Stimulated activated CD4-positive, alpha-beta T cell treated with anti-CD3 and anti-CD28 coated beads, Interleukin-12 subunit alpha, Interleukin-12 subunit beta, amount 100 ng/mL, for 48 hours (primary cell): Measurements from ENCODE around the gene INTS1.
A peak's percentile ranks its signal among the peaks of the same experiment; 100 is the strongest.

Experiments
- DNase-seq, 3 donors: peaks; one replicate each; pipeline ENCODE4 v3.0.0-alpha.2; 2020; ENCODE audit warnings: low read depth in 2 of 3, low spot score in 1 of 3

Gene INTS1

DNA sequence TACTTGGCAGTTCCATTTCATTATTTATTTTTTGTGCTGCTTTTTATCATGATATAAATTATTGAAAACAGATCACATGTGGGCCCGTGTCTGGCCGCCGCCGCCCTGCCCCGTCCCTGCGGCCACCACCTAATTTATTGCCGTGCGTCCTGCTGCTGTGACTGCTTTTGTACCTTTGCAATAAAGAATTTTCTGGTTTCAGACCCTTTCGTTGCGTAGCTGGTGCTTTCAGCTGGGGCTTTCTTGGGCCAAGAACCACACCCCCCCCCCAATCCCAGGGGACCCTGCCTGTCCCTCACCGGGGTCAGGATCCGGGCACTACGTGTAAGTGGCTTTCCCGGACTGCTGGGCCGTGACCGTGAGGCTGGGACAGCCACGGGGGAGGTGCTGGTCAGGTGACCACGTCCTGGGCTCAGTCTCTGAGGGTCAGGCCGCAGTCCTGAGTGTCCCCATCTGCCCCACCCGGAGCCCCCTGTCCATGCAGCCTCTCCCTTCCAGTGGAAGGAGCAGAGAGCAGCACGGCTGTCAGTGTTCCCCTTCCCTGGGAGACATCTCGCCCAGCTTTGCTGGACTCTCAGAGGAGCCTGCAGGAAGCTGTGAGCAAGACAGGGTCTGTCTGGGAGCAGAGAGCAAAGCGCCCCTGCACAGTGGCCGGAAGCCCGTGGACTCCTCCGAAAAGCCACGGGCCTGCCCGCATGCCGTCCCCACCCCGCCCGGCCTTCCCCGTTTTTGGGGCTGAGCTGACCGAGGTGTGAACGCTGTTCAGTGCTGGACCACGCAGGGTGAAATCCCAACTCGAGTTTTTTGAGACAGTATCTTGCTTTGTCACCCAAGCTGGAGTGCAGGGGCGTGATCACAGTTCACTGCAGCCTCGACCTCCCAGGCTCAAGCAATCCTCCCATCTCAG, 38.9 kb upstream of the INTS1 start:
- DNase-seq, result no peak

DNA sequence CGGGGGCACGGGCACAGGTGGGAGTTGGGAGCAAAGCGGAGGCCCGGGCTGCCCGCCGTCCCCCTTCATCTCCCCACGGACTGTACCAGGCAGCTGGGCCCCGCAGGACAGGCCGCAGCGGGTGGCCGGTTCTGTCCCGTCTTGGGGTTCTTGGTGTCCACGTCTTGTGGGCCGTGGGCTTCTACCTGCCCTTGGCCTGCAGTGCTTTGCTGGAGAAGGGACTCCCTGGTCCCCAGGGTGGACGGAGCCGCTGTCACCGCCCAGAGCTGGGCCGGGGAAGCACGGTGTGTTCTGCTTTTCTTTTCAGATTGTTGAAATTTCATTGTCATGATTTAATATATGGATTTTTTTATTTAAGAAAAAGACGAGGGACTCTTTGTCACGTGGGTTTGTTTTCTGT, 38.1 kb upstream of the INTS1 start:
- DNase-seq, result no peak

DNA sequence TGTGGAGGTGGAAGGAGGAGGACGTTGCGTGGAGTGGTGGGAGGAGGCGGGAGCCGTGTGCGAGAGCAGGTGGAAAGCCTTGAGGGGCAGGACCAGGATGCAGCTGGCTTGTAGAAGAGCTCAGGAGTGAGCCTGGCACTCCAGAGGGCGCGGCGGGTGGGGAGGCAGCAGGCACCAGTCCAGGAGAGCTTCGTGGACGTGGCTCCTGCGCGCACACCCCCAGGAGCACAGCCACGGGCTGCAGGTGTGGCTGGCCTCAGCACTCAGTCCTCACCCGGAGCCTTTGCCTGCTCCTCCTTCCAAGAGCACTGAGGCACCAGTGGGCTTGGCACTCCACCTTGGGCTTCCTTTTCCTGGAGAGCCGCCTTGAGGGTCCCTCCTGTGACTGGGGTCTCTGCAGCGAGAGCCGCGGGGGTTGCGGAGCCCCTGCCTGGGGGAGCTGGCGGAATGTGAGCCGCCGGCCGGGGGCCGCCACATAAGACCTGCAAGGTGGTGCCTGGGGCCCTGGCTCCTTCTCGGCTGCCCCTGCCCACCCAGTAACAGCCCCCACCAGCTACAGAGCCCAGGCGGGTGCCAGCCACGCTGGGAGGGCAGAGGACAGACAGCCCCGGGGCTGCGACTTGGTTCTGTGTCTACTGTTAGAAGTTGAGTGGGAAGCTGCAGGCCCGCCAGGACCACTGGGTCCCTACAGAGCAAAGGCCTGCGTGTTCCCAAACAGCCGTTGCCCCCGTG, 37.4 kb upstream of the INTS1 start:
- DNase-seq, result no peak

DNA sequence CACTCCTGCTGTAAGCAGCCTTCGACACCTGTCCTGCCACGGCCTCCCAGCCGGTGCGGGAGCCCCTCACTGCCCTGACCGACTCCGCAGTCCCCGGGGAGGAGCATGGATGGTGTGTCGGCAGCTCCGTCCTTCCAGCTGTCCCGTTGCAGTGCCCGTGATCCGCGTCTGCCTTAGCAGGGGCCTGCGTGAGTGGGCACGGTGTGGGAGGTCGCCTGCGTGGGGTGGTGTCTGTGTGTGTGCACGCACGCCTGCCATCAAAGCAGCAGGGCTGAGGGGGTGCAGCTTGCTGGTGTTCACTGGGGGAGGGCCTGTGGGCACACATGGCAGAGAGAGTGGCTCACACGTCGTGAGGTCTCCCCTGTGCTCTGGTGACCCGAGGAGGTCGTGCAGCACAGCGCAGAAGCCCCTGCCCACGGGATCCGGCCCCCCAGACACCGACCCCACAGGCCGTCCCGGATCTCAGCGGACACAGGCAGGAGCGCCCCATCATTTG, 36.6 kb upstream of the INTS1 start:
- no peak for DNase-seq

DNA sequence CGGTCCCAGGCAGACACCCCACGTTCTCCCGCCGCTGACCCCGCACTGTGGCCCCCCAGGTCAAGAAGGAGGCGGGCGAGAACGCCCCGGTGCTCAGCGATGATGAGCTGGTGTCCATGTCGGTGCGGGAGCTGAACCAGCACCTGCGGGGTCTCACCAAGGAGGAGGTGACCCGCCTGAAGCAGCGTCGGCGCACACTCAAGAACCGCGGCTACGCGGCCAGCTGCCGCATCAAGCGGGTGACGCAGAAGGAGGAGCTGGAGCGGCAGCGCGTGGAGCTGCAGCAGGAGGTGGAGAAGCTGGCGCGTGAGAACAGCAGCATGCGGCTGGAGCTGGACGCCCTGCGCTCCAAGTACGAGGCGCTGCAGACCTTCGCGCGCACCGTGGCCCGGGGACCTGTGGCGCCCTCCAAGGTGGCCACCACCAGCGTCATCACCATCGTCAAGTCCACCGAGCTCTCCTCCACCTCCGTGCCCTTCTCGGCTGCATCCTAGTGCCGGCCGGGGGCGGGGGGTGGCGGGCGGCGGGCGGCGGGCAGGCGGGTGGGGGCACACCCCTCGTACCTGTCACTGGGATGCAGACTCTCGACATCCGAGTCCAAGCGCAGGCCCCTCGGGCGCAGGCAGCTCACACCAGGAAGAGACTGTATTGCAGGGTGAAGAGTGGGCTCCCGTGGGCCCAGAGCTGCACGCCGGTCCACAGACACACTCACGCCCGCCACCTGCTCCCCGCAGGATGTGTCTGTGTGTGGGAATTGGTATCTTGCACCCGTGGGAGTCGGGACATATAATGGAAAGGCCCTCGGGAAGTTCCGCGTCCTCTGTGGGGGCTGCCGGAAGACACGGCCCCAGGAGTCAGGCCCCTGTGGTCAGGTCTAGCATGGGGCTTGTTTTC, 35.9 kb upstream of the INTS1 start:
- DNase-seq, result no peak

DNA sequence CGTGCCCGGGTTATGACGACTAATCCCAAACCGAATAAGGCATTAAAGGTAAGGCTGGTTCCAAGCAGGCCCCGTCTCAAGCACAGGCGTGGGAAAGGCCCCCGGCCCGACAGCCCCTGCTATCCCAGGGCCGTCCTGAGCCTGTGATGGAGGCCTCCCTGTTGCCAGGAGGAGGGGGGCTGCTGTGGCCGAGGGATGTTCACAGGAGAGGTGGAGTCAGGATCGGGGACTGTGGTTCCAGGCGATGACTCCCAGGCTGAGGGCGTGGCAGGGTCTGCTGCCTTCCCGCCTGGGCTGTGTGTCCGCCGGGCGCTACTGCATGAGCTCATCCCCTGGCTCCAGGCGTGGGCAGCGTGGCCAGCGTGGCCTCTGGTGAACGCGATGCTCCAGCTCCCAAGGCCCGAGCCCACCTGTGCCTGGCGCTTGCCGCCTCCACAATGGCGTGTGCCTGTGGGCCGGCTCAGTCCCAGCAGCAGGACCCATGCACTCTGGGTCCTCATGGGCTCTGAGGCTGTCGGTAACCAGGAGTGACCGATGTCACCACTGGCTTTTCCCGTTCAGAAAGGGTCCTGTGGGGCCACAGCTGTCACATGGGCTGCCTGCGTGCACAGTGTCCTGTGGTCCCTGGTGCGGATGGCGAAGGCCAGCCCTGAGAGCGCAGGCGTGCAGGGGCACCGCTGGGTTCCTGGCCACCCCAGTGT, 35.1 kb upstream of the INTS1 start:
- DNase-seq, result no peak

DNA sequence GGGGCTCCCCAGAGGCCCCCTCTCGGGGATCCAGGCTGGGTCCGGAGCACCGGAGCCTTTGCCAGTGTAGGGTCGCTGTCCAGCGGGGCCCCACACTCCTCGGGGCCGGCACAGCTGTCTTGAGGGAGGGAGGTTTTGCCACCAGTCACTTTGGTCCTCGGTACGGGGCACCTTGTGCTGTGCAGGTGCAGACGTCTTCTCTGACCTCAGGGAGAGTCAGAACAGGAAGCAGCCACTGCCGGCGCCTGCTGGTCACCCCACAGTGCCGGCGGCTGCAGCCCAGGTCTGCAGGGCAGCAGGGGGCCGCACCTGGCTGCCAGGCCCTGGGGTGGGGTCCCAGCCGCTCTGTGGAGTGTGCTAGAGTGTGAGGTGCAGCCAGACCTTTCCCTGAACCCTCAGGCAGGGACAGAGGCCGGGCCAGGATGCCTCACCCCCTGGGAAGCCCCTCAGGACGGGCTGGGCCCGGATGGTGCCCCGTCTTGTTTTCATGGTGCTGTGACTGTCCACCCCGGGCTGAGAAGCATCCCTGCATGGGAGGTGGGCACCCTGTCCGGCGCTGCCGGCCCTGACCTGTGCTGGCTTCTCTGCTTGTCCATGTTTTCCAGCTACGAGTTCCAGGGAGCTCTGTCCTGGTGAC, 34.5 kb upstream of the INTS1 start:
- DNase-seq, result no peak

DNA sequence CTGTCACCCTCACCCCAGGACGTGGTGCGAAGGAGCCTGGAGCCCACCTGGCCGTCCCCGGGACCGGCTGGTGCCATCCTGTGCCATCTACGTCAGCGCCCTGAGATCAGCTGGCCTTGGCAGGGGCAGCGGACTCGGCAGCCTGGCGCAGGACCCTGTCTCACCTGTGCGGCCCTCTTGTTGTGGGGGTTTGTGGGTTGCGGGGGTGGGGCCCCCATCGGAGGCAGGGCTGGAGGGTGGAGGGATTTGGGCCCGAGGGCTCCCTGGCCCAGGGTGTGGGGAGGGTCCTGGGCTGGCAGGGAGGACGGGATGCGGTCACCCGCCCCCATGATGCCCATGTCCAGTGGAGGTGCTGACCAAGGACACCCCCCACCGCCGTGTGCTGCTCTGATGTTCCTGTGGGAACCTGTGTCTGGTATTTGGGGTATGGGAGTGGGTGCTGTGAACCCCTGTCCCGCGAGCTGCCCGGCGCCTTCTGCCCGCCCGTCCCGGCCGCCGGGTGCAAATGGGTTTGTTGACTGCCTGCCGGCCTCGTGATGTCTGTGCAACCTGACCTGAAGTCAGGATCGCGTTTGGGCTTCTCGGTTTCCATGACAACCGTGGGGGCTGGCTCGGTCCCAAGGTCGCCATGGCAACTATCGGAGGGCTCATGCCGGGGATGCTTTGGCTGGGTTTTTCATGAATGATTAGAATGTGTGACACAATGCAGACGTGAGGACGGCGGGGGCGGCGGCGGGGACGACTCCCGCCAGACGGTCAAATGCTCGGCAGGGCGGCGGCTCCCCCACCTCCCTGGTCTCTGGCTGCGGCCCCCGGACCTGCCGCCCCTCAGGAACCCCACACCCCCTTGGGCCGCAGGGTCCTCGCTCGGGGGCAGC, 33.6 kb upstream of the INTS1 start:
- DNase-seq, result no peak

DNA sequence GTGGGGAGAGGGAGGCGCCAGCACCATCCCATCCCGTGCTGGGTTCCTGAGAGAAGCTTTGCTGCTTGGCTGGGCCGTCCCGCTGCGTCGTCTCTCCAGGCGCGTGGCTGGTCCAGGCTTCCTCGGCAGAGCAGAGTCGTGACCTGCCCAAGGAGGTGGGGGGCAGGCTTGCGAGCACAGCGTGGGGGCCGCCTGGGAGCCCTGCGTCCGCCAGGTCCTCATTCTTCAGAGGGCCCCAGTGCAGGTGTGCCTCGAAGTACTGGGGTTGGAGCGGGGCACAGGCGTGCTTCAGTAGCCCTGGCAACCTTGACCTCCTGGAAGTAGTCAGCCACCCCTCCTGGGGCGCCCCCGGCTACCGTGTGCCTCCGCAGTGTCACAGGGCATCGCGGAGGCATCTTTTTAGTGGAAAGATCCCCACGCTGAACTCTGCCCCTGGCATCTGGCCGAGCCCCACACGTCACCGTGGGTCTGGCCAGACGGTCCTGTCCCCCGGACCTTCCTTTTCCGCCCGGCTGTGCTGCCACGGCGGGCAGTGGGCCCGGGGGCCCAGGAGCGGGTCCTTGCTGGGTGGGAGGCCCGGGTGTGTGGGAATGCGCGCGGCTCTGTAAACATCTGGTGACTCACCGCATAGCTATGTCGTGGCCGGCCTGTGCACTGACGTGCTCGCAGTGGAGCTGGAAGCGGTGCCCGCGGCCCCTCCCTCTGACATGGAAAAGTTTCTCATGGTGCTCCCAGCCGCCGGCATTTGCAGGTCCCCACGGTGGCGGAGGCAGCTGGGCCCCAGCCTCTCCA, 32.8 kb upstream of the INTS1 start:
- no peak for DNase-seq

DNA sequence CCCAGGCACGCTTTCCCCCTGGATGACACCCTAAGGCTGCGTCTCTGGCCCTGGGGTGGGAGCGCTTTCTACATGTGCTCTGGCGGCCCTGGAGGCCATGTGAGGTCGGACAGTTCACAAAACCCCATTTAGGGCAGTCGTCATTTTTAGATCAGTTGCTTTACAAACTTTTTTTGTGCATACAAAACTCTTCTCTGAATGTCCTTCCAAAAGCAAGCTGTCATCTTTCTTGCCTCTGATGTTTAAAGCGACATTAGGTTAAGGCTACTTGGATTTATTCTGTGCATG, 32.2 kb upstream of the INTS1 start:
- DNase-seq, result no peak

DNA sequence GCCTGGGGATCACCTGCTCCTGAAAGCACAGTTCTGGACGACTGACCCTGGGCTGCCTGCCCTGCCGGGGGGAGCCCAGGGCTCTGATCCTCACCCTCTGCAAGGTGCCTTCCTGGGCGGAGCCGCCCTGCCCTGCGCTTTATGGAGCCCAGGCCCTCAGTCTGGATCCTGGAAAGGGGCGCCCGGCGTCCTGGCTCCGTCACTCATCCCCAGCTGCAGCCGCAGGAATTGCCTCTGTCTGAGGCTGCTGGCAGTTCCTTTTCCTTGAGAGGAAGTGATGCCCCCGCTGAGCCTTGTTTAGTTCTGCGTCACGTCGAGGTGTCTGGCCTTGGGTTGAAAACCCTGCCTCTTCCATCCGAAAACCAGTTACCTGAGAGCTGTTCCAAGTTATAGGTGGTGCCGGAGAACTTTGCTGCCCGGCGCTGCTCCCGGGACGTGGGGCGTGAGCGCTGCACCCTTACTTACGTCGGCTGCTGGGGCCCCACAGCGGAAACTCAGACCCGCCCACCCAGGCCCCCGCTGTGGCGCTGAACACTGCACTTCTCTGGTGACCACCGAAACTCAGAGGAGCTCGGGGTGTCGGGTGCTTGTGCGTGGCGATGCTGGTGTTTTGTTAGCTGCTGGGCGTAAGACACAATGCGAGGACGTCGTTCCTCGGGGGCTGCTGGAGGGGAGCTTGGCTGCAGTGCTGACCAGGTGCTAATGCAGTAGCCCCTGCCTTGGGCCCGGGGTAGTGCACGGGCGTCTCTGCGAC, 31.7 kb upstream of the INTS1 start:
- no peak for DNase-seq

DNA sequence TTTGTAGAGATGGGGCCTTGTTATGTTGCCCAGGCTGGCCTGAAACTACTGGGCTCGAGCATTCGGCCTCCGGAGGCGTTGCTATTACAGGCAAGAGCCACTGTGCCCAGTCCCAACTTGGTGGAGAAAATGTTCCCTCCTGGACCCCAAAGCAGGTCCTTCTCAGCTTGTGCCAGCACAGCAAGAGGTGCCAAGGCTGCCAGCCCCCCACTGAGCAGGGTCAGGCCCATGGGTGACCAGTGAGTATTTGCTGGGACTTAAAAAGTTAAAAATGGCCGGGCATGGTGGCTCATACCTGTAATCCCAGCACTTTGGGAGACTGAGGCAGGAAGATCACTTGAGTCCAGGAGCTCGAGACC, 30.9 kb upstream of the INTS1 start:
- no peak for DNase-seq

DNA sequence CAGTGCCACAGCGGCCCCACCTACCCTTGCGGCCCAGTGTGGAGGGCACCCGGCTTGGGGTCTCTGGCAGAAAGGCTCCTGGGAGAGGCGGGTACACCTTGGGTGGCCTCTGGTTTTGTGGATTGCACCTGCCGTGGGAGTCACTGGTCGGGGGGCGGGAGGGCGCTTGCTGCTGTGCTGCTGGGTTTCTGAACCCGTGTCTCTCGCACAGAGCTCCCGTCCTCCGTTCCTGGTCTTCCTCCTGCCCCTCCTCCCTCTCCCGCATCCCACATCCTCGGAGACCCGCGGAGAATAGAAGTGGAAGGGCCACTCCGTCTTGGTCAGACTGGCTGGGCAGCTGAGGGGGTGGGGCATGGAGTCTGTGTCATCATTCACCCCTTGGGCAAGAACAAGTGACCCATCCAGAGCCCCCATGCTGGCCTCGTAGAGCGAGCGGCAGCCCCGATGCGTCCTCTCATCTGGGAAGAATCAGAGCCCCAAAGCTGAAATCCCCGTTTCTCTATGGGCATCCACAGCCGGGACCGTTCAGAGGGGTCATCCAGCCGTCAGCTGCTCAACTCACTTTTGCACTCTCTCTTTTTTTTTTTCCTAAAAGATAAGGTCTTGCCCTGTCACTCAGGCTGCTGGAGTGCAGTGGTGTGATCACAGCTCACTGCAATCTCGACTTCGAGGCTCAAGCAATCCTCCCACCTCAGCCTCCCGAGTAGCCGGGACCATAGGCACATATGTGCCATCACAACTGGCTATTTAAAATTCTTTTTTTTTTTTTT, 30.3 kb upstream of the INTS1 start:
- no peak for DNase-seq

DNA sequence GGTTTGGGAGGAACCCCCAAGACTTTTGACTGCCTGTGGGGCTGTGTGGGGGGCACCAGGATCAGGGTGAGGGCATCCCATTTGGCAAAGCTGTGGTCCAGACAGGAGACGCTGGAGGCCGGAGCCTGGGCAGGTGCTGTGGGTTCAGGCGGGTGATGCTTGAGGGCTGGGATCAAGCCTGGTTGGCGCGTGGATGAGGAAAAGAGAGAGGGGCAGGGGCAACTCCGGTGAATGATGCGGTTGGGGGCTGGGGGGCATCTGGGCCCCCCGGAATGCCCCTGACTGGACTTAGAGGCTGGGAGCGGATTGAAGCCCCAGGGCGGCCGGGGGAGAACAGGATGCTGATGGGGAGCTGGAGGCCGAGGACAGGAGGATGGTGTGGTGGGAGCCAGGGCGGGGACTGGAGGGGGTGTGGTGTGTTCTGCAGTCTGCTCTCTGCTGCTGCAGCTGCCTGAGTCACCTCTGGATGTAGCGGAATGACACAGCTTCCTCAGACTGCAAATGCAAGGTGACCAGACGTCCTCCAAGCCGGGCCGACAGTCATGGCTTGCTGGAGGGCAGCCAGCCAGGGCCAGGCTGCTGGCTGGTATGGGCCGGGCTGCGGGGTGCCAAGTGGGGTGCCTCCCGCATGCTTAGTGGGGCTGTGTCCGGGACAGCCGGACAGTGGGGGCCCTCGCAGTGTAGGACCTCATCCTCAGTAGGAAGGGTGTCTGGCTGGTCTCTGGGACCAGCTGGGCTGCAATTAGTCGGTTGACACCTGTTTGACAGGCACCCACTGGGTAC, 29.5 kb upstream of the INTS1 start:
- peak in 1 of 3 donors; percentile 28 for DNase-seq

DNA sequence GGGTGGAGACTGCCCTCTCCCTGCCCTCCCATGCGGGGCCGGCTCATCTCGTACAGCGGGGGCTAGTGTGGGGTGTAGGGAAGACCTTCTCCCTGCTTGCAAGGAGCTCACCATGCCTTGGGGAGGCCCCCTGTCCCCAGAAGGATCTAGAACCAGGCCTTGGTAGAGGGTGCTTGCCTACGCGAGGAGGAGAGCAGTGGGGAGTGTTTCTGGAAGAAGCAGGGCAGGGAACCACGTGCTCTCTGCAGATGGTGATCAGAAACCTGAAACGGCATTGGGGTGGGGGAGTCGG, 29.0 kb upstream of the INTS1 start:
- no peak for DNase-seq

DNA sequence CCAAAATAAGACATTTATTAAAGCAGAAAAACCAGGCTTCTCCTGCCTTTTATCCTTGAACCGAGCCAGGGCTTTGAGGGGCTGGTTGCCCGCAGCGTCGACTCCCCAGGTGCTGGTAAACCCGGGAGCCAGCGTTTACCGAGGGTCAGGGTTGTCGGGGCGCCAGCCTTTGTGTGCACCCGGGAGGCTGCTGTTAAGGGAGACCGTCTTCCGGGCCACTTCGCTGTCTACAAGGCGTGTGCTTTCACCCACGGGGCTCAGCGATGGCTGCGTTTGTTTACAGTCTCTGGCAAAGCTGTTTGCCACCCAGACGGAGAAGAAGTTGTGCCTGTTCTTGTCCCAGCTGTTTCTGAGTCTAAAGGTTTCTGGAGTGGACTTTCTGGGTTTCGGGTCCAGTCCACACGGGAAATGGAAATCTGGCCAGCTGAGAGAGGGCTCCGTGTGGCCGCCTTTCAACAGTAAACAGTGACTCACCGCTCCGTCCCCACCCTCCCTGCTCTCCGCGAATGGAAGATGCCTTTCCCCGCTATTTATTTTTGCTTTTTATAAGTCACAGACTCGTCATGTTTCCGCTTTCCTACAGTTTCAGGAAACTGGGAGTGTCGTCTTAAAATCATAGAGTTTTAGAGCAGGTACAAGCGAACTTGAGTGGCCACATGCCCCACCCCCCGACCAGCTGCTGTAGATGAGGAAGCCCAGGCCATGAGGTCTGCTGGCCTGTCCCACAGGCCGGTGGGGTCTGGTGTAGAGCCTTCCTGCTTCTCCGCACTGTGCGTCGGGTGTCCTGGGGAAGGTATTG, 28.5 kb upstream of the INTS1 start:
- peak in 2 of 3 donors; percentile 36 to 49 for DNase-seq
